OCI-LY7 (cell line): Measurements from ENCODE around the gene DNM3.

Experiments
- EZH2phosphoT487 ChIP-seq: fragments of 200-600 bp; sonication (generic); IDR thresholded peaks from 2 replicates; pipeline ENCODE4 v1.6.1; 2018; ENCODE audit warnings: low read depth, borderline replicate concordance, mild to moderate bottlenecking, mixed run types, antibody characterized with exemption, low read length, moderate library complexity, mixed read lengths
- TF ChIP-seq, protein P1 (sequence below): fragments of 200-600 bp; sonication (generic); conservative IDR thresholded peaks from 2 replicates; pipeline ENCODE4 v1.5.1; 2014; ENCODE audit warnings: mild to moderate bottlenecking, antibody characterized with exemption, low read length, moderate library complexity, mixed read lengths

DNA sequence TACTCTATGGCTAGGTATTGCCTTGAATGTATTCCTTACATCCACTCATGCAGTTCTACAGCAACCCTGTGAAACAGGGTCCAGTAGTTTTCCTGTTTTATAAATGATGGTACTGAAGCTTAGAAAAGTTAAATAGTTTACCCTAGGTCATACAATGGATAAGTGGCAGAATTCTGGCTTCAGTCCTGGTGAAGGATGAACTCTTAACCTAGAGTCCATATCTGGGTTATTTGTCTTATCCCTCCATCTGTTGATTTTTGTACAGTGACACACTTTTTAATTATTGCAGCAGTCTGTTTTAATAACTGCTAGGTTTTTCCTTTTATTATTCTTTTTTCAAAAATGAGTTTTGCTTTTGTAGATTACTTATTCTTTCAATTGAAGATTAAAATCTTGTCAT lies 263.9 kb downstream of the DNM3 start:
- TF ChIP-seq, protein P1, sequence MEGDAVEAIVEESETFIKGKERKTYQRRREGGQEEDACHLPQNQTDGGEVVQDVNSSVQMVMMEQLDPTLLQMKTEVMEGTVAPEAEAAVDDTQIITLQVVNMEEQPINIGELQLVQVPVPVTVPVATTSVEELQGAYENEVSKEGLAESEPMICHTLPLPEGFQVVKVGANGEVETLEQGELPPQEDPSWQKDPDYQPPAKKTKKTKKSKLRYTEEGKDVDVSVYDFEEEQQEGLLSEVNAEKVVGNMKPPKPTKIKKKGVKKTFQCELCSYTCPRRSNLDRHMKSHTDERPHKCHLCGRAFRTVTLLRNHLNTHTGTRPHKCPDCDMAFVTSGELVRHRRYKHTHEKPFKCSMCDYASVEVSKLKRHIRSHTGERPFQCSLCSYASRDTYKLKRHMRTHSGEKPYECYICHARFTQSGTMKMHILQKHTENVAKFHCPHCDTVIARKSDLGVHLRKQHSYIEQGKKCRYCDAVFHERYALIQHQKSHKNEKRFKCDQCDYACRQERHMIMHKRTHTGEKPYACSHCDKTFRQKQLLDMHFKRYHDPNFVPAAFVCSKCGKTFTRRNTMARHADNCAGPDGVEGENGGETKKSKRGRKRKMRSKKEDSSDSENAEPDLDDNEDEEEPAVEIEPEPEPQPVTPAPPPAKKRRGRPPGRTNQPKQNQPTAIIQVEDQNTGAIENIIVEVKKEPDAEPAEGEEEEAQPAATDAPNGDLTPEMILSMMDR, result no peak
- no peak for TF ChIP-seq EZH2phosphoT487
